Natural killer cell (primary cell): Measurements from ENCODE around the gene ALK. TPM values are rescaled to one million over a fixed set of nuclear protein-coding genes. Genes with fewer than 3 reads are reported as not detected.

Source experiments
- ATAC-seq, 3 donors: fragments of 150-1000 bp in 2 of 3; fragments of 200-7000 bp in 1 of 3; cut with Tn5 transposase; 1 replicate in 1 of 3; 2 replicates in 2 of 3; pipeline ENCODE4 v1.10.0; 2021; ENCODE audit warnings: mild to moderate bottlenecking in 2 of 3, moderate library complexity in 2 of 3
- DNase-seq, 2 donors: peaks; one replicate each; pipeline versions ENCODE4 v3.0.0 to v3.0.0-alpha.2; 2013 to 2021; ENCODE audit warnings: mixed read lengths in 1 of 2
- H3K27ac ChIP-seq: one replicate; pipeline ENCODE4 v1.5.1; 2013; ENCODE audit warnings: mild to moderate bottlenecking, low read length
- H3K27me3 ChIP-seq: one replicate; pipeline ENCODE4 v1.6.1; 2013; ENCODE audit warnings: low read length; ENCODE audit not compliant: control insufficient read depth, insufficient read depth
- H3K36me3 ChIP-seq: one replicate; pipeline ENCODE4 v1.6.1; 2013; ENCODE audit warnings: low read length; ENCODE audit not compliant: control insufficient read depth, insufficient read depth
- H3K4me1 ChIP-seq: one replicate; pipeline ENCODE4 v1.6.1; 2013; ENCODE audit warnings: low read length; ENCODE audit not compliant: control insufficient read depth, insufficient read depth
- H3K4me3 ChIP-seq: one replicate; pipeline ENCODE4 v1.5.1; 2013; ENCODE audit warnings: low read length
- H3K9me3 ChIP-seq: one replicate; pipeline ENCODE4 v1.6.1; 2013; ENCODE audit warnings: low read length; ENCODE audit not compliant: control insufficient read depth, insufficient read depth
- H3K27ac Mint-ChIP-seq, 2 donors: one replicate each; pipeline ENCODE4 v1.8.0; 2022; ENCODE audit warnings: mild to moderate bottlenecking in 2 of 2, mixed read lengths in 2 of 2, moderate library complexity in 1 of 2
- H3K27me3 Mint-ChIP-seq, 2 donors: one replicate each; pipeline ENCODE4 v1.8.0; 2022; ENCODE audit warnings: low read depth in 2 of 2, mixed read lengths in 2 of 2
- H3K36me3 Mint-ChIP-seq: one replicate; pipeline ENCODE4 v1.8.0; 2022; ENCODE audit warnings: mixed read lengths
- H3K4me1 Mint-ChIP-seq, 2 donors: one replicate each; pipeline ENCODE4 v1.8.0; 2022; ENCODE audit warnings: mixed read lengths in 2 of 2
- H3K4me3 Mint-ChIP-seq: one replicate; pipeline ENCODE4 v1.8.0; 2022; ENCODE audit warnings: mild to moderate bottlenecking, moderate library complexity, mixed read lengths
- H3K9me3 Mint-ChIP-seq, 2 donors: one replicate each; pipeline ENCODE4 v1.8.0; 2022; ENCODE audit warnings: mixed read lengths in 2 of 2
- WGBS: methylation state at CpG from one replicate; pipeline ENCODE4 v1.1.7; 2013; ENCODE audit warnings: missing lambda C conversion rate; ENCODE audit not compliant: insufficient coverage; 5-methylcytosine and 5-hydroxymethylcytosine counted together
- intact Hi-C: fragments of 100-400 bp; cut with micrococcal nuclease; formaldehyde crosslinking; loops from one replicate; pipeline ENCODE4 v1.14.2; 2022
- total RNA-seq, 4 donors: library from RNA; stranded (reverse); fragments of 120-200 nt in 1 of 4; gene quantifications; one replicate each; pipeline versions ENCODE4 v1.2.3 to v1.2.4, GENCODE V29; 2013 to 2022
- TF ChIP-seq, protein P1 (sequence below): fragments of 200-600 bp; IDR thresholded peaks from one replicate; pipeline ENCODE4 v1.8.0; 2022; ENCODE audit warnings: antibody characterized with exemption

The ALK gene
- total RNA-seq, 3 donors from 2014 or later (not counting 1 experiment from before 2014, with no cell fraction given): not detected

- Histone ChIP-seq H3K27ac (no peak overlapping the region), H3K27me3 (no peaks in the 10 kb centered on the region), H3K4me3 (no peak overlapping the region), H3K36me3 (no peaks in the 10 kb centered on the region), H3K4me1 (no peaks in the 10 kb centered on the region), H3K9me3 (no peaks in the 10 kb centered on the region)
- Mint-ChIP-seq H3K9me3 (no peaks in the 10 kb centered on the region), H3K27ac (no peak overlapping the region), H3K36me3 (no peaks in the 10 kb centered on the region), H3K4me1 (no peaks in the 10 kb centered on the region), H3K4me3 (no peak overlapping the region), H3K27me3 (peaks cover 9 to 57% of the 10 kb centered on the region in 2 donors)
- no peak for ATAC-seq
- 90% methylated on average over 7 of the region's 7 CpGs for WGBS
- intact Hi-C loops: no loop called here
- no peak for DNase-seq
- TF ChIP-seq, protein P1, sequence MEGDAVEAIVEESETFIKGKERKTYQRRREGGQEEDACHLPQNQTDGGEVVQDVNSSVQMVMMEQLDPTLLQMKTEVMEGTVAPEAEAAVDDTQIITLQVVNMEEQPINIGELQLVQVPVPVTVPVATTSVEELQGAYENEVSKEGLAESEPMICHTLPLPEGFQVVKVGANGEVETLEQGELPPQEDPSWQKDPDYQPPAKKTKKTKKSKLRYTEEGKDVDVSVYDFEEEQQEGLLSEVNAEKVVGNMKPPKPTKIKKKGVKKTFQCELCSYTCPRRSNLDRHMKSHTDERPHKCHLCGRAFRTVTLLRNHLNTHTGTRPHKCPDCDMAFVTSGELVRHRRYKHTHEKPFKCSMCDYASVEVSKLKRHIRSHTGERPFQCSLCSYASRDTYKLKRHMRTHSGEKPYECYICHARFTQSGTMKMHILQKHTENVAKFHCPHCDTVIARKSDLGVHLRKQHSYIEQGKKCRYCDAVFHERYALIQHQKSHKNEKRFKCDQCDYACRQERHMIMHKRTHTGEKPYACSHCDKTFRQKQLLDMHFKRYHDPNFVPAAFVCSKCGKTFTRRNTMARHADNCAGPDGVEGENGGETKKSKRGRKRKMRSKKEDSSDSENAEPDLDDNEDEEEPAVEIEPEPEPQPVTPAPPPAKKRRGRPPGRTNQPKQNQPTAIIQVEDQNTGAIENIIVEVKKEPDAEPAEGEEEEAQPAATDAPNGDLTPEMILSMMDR: no peak
Observed at GRCh38 chr2:29389686-29390085, 531.7 kb downstream of the ALK start.

DNA sequence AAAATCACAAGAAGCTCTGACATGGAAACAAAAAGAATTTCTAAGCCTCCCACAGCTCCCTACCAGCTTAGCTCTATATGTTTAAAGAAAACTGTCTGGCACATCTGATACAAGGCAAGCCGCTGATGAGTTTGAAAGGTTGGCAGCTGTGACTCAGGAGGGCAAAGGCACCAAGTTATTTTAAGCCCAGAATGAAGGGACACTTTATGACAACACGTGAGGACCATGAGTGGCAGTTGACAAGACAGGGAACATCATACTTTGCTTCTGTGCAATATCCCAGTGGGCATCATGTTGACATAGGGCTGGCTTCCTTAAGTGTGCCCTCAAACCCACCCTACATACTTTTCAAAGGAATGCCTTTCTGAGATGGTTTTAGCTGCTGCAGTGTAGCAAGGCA lies 533.3 kb downstream of the ALK start:
- no peaks in the 10 kb centered on the region for H3K27me3 ChIP-seq
- intact Hi-C loops: no loop called here
- WGBS: 79% methylated on average over 2 of the region's 2 CpGs

GRCh38 chr2:29382486-29382885 lies 538.9 kb downstream of the ALK start:
- Mint-ChIP-seq H3K36me3 (no peaks in the 10 kb centered on the region), H3K27ac (no peak overlapping the region), H3K27me3 (peaks cover 10 to 34% of the 10 kb centered on the region in 2 donors), H3K9me3 (no peaks in the 10 kb centered on the region), H3K4me1 (no peaks in the 10 kb centered on the region), H3K4me3 (no peak overlapping the region)
- Histone ChIP-seq H3K36me3 (no peaks in the 10 kb centered on the region), H3K9me3 (no peaks in the 10 kb centered on the region), H3K4me1 (no peaks in the 10 kb centered on the region), H3K27me3 (no peaks in the 10 kb centered on the region), H3K27ac (no peak overlapping the region), H3K4me3 (no peak overlapping the region)
- intact Hi-C loops: no loop called here
- no peak for ATAC-seq
- DNase-seq: no peak
- whole genome bisulfite sequencing: 55% methylated on average over 1 of the region's 2 CpGs
- TF ChIP-seq, protein P1: no peak

More for the DNA sequence above, 533.3 kb downstream of the ALK start:
- no peak overlapping the region for H3K4me3 ChIP-seq
- ATAC-seq (no peak), DNase-seq (no peak)
- H3K36me3 ChIP-seq: no peaks in the 10 kb centered on the region
- no peaks in the 10 kb centered on the region for H3K36me3 Mint-ChIP-seq
- TF ChIP-seq, protein P1: no peak
- no peaks in the 10 kb centered on the region for H3K4me1 ChIP-seq
- no peak overlapping the region for H3K4me3 Mint-ChIP-seq
- H3K4me1 Mint-ChIP-seq: no peaks in the 10 kb centered on the region
- H3K27ac Mint-ChIP-seq: no peak overlapping the region
- H3K9me3 Mint-ChIP-seq: no peaks in the 10 kb centered on the region
- H3K9me3 ChIP-seq: no peaks in the 10 kb centered on the region
- H3K27me3 Mint-ChIP-seq: peaks cover 12 to 41% of the 10 kb centered on the region in 2 donors
- H3K27ac ChIP-seq: no peak overlapping the region

GRCh38 chr2:29377788-29378187 lies 543.6 kb downstream of the ALK start:
- H3K4me3 ChIP-seq: no peak overlapping the region
- no peaks in the 10 kb centered on the region for H3K9me3 ChIP-seq
- Mint-ChIP-seq H3K27ac (no peak overlapping the region), H3K4me1 (no peaks in the 10 kb centered on the region), H3K4me3 (no peak overlapping the region), H3K36me3 (no peaks in the 10 kb centered on the region), H3K9me3 (no peaks in the 10 kb centered on the region), H3K27me3 (peaks cover 14 to 28% of the 10 kb centered on the region in 2 donors)
- H3K36me3 ChIP-seq: no peaks in the 10 kb centered on the region
- TF ChIP-seq, protein P1: no peak
- WGBS: 100% methylated on average over 1 of the region's 1 CpG
- H3K27ac ChIP-seq: no peak overlapping the region
- no peak for DNase-seq
- intact Hi-C loops: no loop called here
- H3K27me3 ChIP-seq: no peaks in the 10 kb centered on the region
- no peaks in the 10 kb centered on the region for H3K4me1 ChIP-seq
- ATAC-seq: no peak
